HG03025 (cell line): Measurements from ENCODE around the gene RDH5.

Experiments used
- ATAC-seq: cut with Tn5 transposase; IDR thresholded peaks from one replicate; pipeline ENCODE4 v1.9.1; 2021; ENCODE audit warnings: mild to moderate bottlenecking, moderate library complexity; ENCODE audit not compliant: unreplicated experiment, low FRiP score

The RDH5 gene

DNA sequence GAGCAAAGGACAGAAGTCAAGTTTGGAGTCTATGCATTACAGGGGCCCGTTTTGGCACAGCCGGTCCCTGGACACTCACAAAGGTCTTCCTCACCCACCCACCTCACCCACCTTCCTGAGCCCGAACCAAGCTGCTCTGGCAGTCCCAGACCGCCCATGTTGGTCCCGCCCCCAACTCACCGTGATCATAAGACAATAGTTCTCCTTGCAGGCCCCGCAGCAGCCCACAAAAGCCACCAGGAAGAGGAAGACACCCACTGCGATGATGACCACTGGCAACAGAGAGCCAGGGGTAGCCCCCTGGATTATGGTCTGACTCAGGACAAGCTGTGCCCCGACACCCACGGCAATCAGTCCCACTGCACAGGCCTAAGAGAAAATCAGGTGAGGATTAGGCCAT is 6.8 kb downstream of the RDH5 start:
- ATAC-seq = no peak

DNA sequence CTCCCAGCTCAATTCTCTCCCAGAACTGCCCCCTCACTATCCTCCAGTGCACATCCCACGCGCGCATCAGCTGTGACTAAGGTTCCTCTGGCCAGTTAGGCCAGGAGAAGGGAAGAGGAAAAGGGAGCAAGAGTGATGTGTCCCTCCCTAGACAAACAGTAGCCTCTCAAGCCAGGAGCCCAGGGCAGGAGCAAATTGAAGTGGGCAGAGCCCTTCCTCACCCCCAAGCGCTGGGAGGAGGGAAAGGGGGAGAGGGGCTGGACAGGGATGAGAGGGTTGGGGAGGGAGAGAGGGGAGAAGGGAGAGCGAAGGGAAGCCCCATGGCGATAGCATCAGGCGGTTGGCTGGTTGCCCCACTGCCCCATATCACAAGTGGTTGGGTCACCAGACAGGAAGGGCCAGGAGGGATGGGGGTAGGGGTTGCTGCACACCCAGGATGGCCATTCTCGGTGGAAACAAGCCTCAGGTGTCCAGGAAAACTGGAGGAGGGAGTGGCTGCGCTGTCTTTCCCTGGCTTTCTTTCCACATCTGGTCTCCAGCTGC is 7.5 kb downstream of the RDH5 start:
- ATAC-seq = no peak

DNA sequence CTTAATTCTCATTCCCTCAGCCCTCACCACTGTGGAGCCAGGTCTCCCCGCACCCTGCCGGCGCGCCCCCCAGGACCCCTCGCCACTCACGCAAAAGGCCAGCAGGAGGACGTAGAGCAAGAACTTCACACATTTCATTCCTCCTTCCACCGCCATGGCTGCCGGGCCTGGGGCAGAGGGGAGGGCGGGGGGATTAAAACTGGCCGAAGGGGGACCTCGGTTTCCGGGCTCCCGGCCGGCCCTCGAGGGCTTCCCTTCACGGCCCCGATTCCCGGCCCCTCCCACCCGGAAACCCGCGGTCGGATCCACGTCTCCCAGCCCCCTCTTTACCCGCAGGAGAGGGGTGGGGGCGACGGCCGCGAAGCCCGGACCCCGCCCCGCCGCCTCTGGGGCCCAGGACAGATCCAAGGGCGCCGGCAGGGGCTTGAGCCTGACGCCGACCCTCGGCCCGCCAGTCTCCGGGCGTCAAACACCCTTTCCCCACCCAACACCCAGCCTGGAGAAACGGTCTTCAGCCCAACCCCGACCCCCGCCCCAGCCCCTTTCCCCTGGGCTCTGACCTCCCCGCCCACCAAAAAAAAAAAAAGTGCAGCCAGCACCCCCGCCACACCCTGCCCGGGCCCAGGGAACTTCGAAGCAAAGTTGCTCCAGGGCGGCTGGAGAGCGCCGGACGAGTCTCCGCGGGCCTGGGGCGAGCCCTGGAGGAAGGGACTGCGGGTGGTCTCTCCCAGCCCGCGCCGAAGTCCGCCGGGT is 8.2 kb downstream of the RDH5 start:
- ATAC-seq = peak; percentile 18

DNA sequence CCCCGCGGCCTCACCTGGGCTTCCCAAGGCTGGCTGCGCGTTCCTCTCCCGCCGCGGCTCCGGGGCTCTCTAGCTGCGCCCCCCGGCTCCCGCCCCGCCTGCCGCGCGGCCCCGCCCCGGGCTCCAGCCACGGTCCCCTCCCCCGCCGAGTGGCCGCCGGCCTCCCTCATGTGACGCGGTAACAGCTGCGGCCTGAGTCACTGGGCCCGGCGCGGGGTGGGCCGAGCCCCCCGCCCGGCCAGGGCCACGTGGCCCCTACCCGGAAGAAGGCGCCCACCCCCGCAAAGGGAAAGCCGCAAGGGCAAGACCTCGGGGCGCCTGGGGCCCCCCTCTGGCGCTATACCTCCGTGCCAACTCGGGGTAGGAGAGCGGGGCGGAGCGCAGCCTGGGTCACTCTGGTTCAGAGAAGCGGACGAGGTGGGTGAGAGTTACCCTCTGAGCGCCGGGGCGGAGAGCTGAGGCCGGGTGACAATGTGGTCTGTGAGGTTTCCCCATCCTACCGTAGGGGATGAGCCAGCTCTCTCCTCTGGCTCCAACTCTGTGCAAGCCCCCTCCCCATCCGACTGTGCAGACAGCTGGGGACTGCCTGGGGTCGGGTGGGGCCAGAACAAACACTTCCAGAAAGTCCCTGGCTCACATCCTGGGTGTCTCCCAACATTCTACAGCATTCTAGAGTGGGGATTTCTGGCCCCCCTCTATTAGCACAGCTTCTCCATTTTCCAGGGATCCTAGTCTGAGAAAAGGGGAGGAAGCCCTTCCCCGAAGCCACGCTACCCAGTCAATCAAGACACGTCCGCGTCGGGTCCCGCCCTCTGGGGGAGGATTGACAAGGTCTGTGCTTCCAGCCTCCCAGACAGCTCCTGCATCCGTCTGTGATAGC is 9.0 kb downstream of the RDH5 start, which contains the start of gene CD63:
CD63 (minus strand) TSS at position 71 of the 880 bp plus-strand sequence. CDS start 668 bp downstream, outside the sequence.
- peak; percentile 57 for ATAC-seq

DNA sequence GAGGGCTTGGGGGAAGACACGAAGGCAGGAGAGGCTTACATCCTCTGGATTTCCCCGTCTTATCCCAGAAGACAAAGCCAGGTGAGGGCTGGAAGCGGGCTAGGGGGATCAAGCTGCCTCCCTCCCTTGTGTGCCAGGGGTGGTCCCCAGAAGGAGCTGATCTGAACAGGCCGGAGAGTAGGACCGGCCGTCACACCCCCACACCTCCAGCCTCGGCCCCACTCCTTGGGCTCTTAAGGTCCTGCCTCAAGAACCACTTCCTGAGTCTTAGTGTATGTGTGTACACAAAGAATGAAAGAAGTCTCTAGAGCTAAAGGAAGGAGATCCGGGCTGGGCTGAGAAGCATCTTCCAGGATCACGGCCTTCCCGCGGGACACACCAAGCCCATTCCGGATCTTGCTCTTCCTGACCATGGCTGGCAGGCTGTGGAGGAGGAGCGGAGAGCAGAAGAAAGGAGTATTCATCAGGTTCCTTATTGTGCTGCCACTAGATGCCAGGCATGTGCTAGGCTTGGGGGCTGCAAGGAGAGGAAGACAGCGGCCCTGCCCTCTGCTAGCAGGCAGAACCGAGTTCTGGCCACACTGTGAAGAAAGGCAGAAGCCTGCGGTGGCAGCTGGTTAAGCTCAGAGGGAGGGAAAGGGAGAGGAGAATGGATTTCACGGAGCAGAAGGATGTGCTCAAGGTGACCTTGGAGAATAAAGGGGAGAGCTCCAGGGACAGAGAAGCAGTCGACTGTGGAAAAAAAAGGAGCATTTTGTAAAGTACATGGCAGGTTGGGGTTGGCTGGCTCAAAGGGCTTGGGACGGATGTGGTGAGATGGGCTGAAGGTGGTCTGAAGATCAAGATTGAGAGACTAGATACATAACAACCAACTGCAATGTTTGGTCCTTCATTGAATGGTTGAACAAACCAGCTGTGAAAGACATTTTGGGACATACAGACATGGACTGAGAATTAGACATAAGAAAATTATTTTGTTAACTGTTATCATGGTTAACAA is 9.9 kb downstream of the RDH5 start:
- ATAC-seq = peak; percentile 30

DNA sequence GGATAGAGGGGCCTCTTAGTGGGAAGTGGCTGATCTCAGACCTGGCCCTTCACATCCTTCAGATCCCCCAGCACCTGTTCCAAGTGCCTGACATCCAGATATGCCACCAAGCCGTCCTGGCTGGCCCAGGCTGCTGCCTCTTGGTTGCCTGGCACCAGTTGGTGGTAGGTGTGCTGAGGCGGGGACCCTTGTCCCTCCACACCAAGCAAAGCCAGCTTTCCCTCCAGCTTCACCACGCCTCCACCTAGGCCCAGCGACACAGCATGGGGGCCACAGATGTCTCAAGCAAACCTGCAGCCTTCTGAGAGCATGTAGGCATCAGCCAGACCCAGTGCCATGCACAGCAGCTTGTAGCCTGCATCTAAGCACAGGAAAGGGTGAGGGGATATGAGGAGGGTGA is 12.1 kb downstream of the RDH5 start:
- ATAC-seq = no peak

DNA sequence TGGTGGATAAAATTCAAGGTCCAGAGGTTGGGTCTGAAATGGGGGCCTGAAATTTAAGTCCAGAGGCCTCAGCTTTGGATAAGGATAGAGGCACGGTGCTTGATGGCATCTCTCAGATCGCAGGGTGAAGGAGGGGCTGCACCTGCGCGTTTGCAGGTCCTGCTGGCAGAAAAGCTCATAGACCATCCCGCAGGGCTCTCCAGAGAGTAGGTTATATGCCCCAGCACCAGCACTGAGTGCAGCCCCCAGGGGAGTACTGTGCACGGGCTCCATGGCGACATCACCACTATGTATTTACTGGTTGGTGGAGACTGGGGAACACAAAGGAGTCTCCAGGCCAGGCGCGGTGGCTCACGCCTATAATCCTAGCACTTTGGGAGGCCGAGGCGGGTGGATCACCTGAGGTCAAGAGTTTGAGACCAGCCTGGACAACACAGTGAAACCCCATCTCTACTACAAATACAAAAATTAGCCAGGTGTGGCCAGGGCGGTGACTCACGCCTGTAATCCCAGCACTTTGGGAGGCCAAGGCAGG is 12.9 kb downstream of the RDH5 start:
- no peak for ATAC-seq

DNA sequence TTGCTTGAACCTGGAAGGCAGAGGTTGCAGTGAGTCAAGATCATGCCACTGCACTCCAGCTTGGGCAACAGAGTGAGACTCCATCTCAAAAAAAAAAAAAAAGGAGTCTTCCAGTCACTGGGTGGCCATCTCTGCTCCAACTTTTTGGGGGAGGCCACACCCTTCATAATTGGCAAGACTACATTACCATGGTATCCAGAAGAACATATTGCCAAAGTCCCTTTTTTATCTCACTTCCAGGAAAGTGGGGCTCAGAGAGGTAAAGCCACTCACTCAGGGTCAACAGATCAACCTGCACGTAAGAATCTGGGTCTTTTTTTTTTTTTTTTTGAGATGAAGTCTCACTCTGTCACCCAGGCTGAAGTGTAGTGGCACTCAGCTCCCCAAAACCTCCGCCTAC is 13.7 kb downstream of the RDH5 start:
- no peak for ATAC-seq

DNA sequence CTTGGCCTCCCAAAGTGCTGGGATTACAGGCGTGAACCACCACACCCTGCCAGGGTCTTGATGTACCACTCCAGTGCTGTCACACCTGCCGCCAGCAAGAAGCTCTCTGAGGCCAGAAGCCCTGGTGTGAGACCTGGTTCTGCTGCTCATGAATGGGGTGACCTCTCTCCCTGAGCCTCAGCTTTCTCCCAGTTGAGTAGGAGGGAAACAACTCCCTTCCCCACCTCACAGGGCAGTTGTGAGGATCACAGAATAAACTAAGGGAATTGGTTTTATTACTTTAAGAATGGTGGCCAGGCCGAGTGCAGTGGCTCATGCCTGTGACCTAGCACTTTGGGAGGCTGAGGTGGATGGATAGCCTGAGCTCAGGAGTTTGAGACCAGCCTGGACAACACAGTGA is 14.4 kb downstream of the RDH5 start:
- no peak for ATAC-seq

DNA sequence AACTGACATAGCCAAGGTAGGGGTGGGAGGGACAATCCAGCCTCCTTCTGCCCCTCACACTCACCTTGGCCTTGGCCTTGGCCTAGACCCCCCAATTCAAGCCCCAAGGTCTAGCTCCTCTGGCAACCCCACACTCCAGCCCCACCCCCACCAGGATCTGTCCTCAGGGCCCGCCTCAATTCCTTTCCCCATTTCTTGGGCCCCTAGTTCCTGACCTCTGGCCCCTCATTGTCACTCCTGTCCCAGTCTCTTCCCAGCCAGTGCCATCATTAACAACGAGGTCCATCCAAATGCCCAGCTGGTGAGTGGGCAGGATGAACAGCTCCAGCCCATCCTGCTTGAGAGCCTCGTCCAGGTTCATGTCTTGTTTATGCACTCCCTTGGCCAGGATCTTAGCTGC is 15.9 kb downstream of the RDH5 start:
- no peak for ATAC-seq

DNA sequence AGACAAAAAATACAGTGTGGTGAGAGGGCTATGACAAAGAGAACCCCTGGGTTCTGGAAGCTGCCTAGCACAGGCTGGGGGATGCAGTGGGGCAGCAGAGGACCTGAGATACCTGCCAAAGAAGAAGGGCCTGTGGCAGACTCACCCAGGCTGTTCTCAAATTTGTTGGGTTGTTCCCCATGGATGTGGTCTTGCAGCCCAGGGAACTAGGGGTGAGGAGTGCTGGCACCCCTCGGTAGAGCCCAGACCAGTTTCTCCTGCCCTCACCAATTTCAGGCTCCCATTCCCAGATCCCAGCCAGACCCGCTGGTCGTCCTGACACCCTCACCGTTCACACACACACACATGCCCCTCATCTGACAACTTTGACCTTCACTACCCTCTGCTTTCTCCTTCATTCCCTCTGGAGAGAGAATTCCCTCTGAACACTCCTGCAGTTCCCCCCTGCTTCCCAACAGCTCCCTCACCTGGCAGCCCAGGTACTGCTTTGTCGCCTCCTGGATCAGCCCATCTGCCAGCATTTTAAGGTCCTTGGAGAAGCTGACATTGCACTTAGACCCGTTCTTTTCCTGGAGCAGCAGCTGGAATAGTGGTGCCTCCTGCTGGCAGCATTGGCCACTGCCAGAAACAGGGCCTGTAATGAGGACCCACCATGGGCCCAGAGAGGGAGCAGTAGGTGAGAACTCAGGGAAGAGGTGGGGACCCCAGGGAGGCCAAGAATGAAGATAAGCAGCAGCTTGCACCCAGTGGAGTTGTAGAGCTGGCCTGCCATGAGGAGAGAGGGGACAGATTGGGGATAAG is 16.8 kb downstream of the RDH5 start:
- ATAC-seq = no peak

DNA sequence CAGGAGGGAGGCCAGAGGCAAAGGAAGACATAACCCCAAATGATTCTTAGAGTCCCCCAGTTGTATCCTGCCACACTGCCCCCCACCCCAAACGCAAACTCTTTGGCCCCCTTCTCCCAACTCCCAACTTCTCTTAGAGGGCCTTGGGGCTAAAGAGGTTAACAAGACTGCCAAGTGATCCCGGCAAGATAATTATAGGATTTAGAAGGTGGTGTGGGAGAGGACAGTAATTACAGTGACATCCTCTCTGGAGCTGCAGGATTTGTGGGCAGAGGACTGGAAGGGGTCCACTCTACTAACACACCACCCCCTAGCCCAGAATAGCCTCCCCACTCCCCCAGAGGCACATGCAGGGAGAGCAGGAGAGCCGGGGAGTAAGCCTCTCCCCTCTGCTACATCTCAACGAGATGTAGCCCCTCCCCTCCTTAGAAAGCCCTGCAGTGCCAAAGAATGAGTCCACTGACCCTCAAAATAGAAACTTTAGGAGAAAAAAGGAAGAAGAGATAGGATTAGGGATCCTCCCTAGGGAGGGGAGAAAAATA is 17.5 kb downstream of the RDH5 start:
- ATAC-seq = no peak

DNA sequence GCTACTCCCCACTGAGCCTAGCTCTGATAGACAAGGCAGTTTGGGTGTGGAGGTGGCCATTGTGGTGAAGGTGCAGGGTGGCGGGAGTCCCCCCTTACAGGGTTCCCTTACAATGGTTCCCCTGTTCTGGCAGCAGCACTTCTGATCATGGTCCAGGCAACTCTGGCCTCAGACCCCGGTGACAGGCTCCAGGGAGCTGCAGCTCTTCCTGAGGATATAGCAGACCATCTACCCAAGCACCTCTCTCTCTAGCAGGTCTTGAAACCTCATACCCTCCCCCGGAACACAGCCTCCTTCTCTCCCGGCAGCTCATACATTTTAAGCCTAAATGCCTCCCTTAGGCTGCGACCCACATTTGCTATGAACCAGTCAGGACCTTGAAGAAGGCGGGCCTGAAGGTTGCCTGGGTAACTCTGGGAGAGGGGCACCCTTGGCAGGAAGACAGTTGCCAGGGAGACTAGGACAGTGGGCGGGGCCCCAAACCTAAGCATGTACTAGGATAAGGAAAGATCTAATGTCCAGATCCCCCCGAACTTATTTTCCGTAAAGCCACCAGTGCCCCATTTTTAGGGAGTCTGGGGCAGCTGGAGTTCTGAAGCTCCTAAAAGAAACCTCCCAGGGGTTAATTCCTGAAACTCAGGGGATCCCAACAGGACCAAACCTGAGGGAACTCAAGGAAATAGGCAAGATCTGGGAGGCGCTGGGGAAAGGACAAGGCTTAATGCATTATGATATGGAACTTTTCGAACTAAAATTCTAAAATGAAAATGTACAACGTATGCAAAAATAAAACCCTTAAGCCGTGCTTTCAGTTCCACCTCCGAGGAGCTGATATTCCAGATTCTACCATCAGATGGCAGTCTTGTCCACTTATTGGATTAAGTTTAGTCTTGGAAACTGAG is 18.2 kb downstream of the RDH5 start:
- ATAC-seq = peak; percentile 75

DNA sequence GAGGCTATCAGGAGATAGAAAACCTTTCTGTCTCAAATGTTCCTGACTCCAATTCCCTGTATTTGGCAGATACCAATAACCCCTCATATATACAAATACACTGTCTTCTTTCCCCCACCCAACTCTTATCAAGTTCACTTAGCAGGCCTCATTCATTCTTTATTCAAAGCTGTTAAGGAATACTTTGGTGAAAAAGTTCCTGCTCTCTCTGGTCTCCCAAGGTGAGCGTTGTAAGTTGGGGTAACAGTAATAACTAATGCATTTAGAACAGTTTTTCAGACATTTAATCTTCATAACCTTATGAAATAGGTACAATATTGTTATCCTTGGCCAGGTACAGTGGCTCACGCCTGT is 18.8 kb downstream of the RDH5 start:
- ATAC-seq = no peak

DNA sequence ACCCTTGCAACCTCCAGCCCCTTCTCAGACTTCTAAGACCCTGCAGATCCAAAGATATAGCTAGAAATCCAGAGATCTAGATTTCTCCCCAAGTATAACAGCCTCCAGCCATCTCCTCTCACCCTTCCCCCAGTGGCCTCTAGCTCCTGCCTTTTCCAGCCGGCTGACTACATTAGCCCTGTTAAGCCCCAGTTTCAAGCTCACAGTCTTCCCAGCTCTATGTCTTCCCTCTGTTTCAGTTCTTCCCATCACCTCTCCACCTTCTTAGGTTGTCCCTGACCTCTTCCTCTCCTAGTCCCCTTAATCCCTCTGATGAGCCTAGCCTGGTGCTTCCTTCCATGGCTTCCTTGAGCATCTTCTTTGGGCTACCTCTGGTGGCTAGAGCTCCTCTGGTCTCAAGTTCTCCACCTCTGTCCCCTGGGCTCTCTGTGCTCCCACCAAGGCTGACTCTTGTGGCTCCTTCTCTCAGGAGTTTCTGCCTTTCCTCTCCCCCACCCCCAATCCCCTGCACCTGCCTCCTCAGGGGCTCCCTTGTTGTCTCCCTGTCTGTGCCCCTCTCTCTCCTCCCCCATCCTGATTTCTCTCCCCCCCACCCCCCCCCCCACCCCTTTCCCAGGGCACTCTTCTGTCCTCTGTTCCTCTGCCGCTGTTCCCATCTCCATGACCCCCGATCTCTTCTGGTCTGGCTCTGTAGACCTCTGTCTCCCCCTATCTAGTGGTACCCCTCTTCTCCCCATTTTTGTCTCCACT is 21.9 kb downstream of the RDH5 start:
- ATAC-seq = no peak

DNA sequence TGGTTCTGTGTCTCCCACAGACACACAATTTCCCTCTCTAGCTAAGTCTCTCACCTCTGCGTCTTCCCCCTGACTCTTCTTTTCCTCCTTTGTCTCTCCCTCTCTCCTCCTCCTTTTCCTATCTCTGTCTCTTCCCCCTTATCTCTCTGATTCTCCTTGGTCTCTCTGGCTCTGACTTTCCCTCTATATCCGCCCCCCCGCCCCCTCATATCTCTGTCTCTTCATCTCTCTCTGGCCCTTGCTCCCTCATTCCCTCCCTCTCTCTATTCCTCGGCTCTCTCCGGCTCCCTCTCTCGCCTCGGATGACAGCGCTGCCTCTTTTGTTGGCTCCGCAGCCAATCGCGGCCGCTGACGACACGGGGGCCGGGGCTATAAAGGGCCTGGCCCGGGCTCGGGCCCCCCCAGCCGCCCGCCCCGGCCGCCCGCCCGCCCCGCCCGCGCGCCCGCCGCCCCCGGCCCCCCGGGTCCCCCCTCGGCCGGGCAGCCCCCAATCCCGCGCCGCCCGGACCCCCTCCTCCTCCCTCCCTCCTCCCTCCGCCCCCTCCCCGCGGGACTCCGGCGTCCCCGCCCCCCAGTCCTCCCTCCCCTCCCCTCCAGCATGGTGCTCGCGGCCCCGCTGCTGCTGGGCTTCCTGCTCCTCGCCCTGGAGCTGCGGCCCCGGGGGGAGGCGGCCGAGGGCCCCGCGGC is 22.7 kb downstream of the RDH5 start, which contains the start of gene GDF11:
GDF11 (plus strand) TSS at position 404 of the 687 bp plus-strand sequence; CDS start at position 599, 195 bp downstream.
- peak; percentile 33 for ATAC-seq
